Naive thymus-derived CD4-positive, alpha-beta T cell (primary cell): ENCODE results near the gene TPCN1. TPM values are rescaled to one million over a fixed set of nuclear protein-coding genes. Genes with fewer than 3 reads are reported as not detected.

ENCODE experiments used
- ATAC-seq: fragments of 150-1000 bp; cut with Tn5 transposase; 2 replicates; pipeline ENCODE4 v1.10.0; 2021; ENCODE audit warnings: mild to moderate bottlenecking, moderate library complexity
- CTCF ChIA-PET: fragments of 350-600 bp; sonication (Branson Sonifier 250); formaldehyde crosslinking; loops from one replicate; lab custom pipeline; 2021; ENCODE audit warnings: antibody characterized with exemption; lab: Charles Lee
- POLR2A ChIA-PET: fragments of 350-600 bp; sonication (Branson Sonifier 250); formaldehyde crosslinking; loops from one replicate; lab custom pipeline; 2021; ENCODE audit warnings: antibody characterized with exemption, inconsistent platforms; lab: Charles Lee
- DNase-seq, 9 donors: peaks; one replicate each; pipeline versions ENCODE4 v3.0.0 to v3.0.0-alpha.2; 2020 to 2022; ENCODE audit warnings: mixed read lengths in 1 of 9
- H3K27ac ChIP-seq: one replicate; pipeline ENCODE4 v1.7.0; 2013; ENCODE audit warnings: mild to moderate bottlenecking, low read depth, low read length, moderate library complexity
- H3K27me3 ChIP-seq, 2 donors: one replicate each; pipeline ENCODE4 v1.7.0; 2013; ENCODE audit warnings: low read length in 2 of 2, mild to moderate bottlenecking in 2 of 2, moderate library complexity in 2 of 2; ENCODE audit not compliant: control insufficient read depth in 2 of 2, insufficient read depth in 2 of 2
- H3K36me3 ChIP-seq, 3 experiments: 1 replicate in 2 of 3; 2 replicates in 1 of 3; pipeline ENCODE4 v1.7.0; 2013; ENCODE audit warnings: low read length in 3 of 3, mild to moderate bottlenecking in 3 of 3, moderate library complexity in 1 of 3; ENCODE audit not compliant: insufficient read depth in 3 of 3, control insufficient read depth in 2 of 3
- H3K4me1 ChIP-seq, 2 donors: one replicate each; pipeline ENCODE4 v1.7.0; 2013; ENCODE audit warnings: low read length in 2 of 2, mild to moderate bottlenecking in 2 of 2, moderate library complexity in 1 of 2; ENCODE audit not compliant: control insufficient read depth in 2 of 2, insufficient read depth in 2 of 2
- H3K4me3 ChIP-seq: 2 replicates; pipeline ENCODE4 v1.7.0; 2013; ENCODE audit warnings: mild to moderate bottlenecking, low read length
- H3K9me3 ChIP-seq, 3 experiments: 1 replicate in 2 of 3; 2 replicates in 1 of 3; pipeline ENCODE4 v1.7.0; 2013; ENCODE audit warnings: low read length in 3 of 3; ENCODE audit not compliant: control insufficient read depth in 2 of 3
- H3K27ac Mint-ChIP-seq, 9 donors: one replicate each; pipeline ENCODE4 v1.8.0; 2020 to 2022; ENCODE audit warnings: mixed read lengths in 9 of 9, mild to moderate bottlenecking in 8 of 9, moderate library complexity in 5 of 9, inconsistent platforms in 2 of 9
- H3K27me3 Mint-ChIP-seq, 5 donors: one replicate each; pipeline ENCODE4 v1.8.0; 2021 to 2022; ENCODE audit warnings: mixed read lengths in 5 of 5, mild to moderate bottlenecking in 1 of 5
- H3K36me3 Mint-ChIP-seq, 5 donors: one replicate each; pipeline ENCODE4 v1.8.0; 2020 to 2022; ENCODE audit warnings: mixed read lengths in 5 of 5, mild to moderate bottlenecking in 3 of 5, inconsistent platforms in 1 of 5
- H3K4me1 Mint-ChIP-seq, 7 donors: one replicate each; pipeline ENCODE4 v1.8.0; 2020 to 2022; ENCODE audit warnings: mixed read lengths in 7 of 7, mild to moderate bottlenecking in 3 of 7, inconsistent platforms in 1 of 7
- H3K4me3 Mint-ChIP-seq, 10 donors: one replicate each; pipeline ENCODE4 v1.8.0; 2020 to 2022; ENCODE audit warnings: mild to moderate bottlenecking in 10 of 10, mixed read lengths in 10 of 10, moderate library complexity in 6 of 10, inconsistent platforms in 2 of 10
- H3K9me3 Mint-ChIP-seq, 11 donors: one replicate each; pipeline ENCODE4 v1.8.0; 2020 to 2022; ENCODE audit warnings: mixed read lengths in 11 of 11, mild to moderate bottlenecking in 4 of 11, inconsistent platforms in 1 of 11, moderate library complexity in 1 of 11
- intact Hi-C, 2 donors: fragments of 100-400 bp; cut with micrococcal nuclease; formaldehyde crosslinking; loops; one replicate each; pipeline ENCODE4 v1.15.1; 2023
- polyA plus RNA-seq, 2 donors: library from polyadenylated mRNA; unstranded; fragments of 300-500 nt; fragmentation: Illumina TruSeq; gene quantifications; one replicate each; pipeline ENCODE4 v1.2.3, GENCODE V29; 2021
- total RNA-seq, 6 experiments: library from RNA in 5 of 6; stranded (reverse) in 5 of 6; gene quantifications; 1 replicate in 5 of 6; 2 replicates in 1 of 6; pipeline ENCODE4 v1.2.3 and lab custom pipeline; 2021 to 2026

Gene TPCN1
- total and polyA plus RNA-seq, 7 experiments from 2014 or later: 15.3 to 124 (median 97.2) TPM

DNA sequence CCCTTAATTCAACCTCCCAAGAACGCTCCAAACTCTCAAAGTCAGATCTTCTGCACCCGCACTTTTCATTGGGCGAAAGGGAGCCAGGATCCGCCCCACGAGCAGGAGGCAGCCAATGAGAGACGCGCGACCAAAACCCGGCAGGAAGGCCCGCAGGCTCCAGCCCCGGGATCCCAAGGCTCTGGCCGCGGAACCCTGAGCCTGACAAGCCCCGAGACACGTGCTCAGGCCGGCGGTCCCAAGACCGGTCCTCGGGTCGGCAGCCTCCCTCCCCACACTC is 36.4 kb upstream of the TPCN1 start:
- H3K27me3 ChIP-seq: no peaks in the 10 kb centered on the region
- no peaks in the 10 kb centered on the region for H3K9me3 ChIP-seq
- Mint-ChIP-seq H3K27ac (peak overlapping the region; percentile 91 to 98 (median 97)), H3K27me3 (no peaks in the 10 kb centered on the region), H3K9me3 (no peaks in the 10 kb centered on the region), H3K4me1 (peaks cover 20 to 56% (median 33%) of the 10 kb centered on the region in 7 donors), H3K36me3 (peaks cover 0 to 18% (median 10%) of the 10 kb centered on the region in 5 donors), H3K4me3 (peak overlapping the region; percentile 92 to 99 (median 96))
- H3K27ac ChIP-seq: peak overlapping the region; percentile 96
- intact Hi-C loops: loop anchor here (1.0 to 10.0 kb wide), 11 partner anchors 11 to 780 kb away; partner anchors contain the start of genes PLBD2 (in 2 of the 2), SLC8B1 (in 2 of the 2), TPCN1 (in 2 of the 2) and OAS1 (in 1 of the 2)
- peaks cover 20 to 32% of the 10 kb centered on the region in 2 donors for H3K4me1 ChIP-seq
- ATAC-seq (peak; percentile 88), DNase-seq (peak; percentile 80 to 94 (median 91))
- ChIA-PET CTCF (interaction anchor here (1.4 kb wide), 1 partner anchor 10 kb away, joined by 8 read pairs; no protein-coding TSS in a partner anchor), POLR2A (interaction anchor here (0.8 to 4.0 kb wide), 13 partner anchors 10 to 207 kb away, joined by 3 to 30 read pairs (median 4); partner anchors contain the start of genes DTX1, OAS2, SLC8B1 and TPCN1)
- H3K36me3 ChIP-seq: peaks cover 0 to 28% (median 7%) of the 10 kb centered on the region in 3 experiments
- H3K4me3 ChIP-seq: peak overlapping the region; percentile 77

DNA sequence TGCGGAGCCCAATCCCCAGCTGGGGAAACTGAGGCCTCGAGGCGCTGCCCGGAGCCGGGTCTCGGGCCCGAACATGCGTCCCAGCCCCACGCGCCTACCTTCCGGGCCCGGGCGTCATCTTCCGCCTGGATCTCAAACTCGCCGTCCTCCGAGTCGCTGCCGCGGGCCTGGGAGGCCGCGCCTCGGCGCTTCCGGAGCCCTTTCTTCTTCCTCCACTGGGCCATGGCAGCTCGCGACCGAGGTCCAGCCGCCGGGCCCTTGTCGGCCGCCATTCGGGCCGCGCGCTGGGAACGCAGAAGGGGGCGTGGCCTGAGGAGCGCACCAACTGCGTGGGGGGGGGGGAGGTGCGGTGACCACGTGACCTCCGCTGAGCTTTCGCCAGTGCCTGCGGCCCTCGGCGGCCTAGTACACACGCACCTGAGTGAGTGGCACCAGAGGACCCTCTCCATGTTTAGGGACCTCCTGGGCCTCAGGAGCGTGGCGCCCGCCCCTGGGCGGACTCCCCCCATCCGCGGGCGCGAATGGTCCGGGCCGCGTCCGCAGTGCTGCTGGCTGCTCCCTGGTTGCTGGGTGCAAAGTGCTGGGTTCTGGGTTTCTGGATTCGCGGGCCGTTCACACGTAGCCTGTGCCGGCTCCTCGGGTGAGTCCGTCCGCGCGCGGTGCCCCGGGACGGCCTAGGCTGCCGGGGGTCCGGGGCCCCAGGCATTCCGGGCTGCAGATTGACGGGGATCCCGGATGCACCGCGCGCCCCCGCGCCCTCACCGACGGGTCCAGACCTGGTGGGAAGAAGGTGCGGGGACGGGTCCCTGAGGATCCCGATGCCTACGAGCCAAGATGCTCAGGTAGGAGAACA is 35.9 kb upstream of the TPCN1 start, which contains the start of the genes DDX54 and RITA1:
Gene DDX54 (minus strand): TSS at position 299 of the 853 bp plus-strand sequence. CDS start 27 bp downstream, at position 272.
Gene RITA1 (plus strand): TSS at position 542 of the 853 bp plus-strand sequence. CDS start 1,026 bp downstream, outside the sequence.
- DNase-seq: peak; percentile 73 to 95 (median 84)
- Mint-ChIP-seq H3K4me1 (peaks cover 20 to 55% (median 33%) of the 10 kb centered on the region in 7 donors), H3K27ac (peak within 1 kb of the TSS; percentile 91 to 98 (median 97)), H3K9me3 (no peaks in the 10 kb centered on the region), H3K27me3 (no peaks in the 10 kb centered on the region), H3K36me3 (peaks cover 0 to 16% (median 6%) of the 10 kb centered on the region in 5 donors), H3K4me3 (peak within 1 kb of the TSS; percentile 92 to 99 (median 96))
- intact Hi-C loops: loop anchor here (1.0 to 10.0 kb wide), 10 partner anchors 11 to 779 kb away; partner anchors contain the start of genes PLBD2 (in 2 of the 2), TPCN1 (in 2 of the 2), OAS1 (in 1 of the 2) and OAS2 (in 1 of the 2)
- peak; percentile 84 for ATAC-seq
- Histone ChIP-seq H3K4me3 (peak within 1 kb of the TSS; percentile 77), H3K4me1 (peaks cover 20 to 32% of the 10 kb centered on the region in 2 donors), H3K9me3 (no peaks in the 10 kb centered on the region), H3K27ac (peak within 1 kb of the TSS; percentile 96), H3K27me3 (no peaks in the 10 kb centered on the region), H3K36me3 (peaks cover 0 to 23% (median 2%) of the 10 kb centered on the region in 3 experiments)
- ChIA-PET CTCF (interaction anchor here (0.7 to 1.4 kb wide), 2 partner anchors 11 to 38 kb away, joined by 3 to 8 read pairs; no protein-coding TSS in a partner anchor), POLR2A (interaction anchor here (0.8 to 4.0 kb wide), 16 partner anchors 10 to 207 kb away, joined by 3 to 30 read pairs (median 4); partner anchors contain the start of genes DTX1, OAS2, SLC8B1 and TPCN1)

- H3K27ac Mint-ChIP-seq: peak overlapping the region; percentile 86 to 98 (median 93)
- POLR2A ChIA-PET: interaction anchor here (0.7 to 4.0 kb wide), 7 partner anchors 22 to 208 kb away, joined by 3 to 30 read pairs (median 5); partner anchors contain the start of genes OAS2 and TPCN1
- CTCF ChIA-PET: interaction anchor here (0.7 to 1.0 kb wide), 3 partner anchors 9 to 140 kb away, joined by 3 read pairs; no protein-coding TSS in a partner anchor
Measured at GRCh38 chr12:113186033-113186365, 35.3 kb upstream of the TPCN1 start.

GRCh38 chr12:113186666-113187325 is 34.5 kb upstream of the TPCN1 start:
- POLR2A ChIA-PET: interaction anchor here (0.6 to 4.0 kb wide), 7 partner anchors 22 to 170 kb away, joined by 3 to 30 read pairs (median 3); partner anchors contain the start of gene TPCN1
- intact Hi-C loops: loop anchor here in 1 of 2 donors (10.0 kb wide), 2 partner anchors 282 to 778 kb away; partner anchors contain the start of genes OAS1 and RBM19

More at GRCh38 chr12:113186033-113186365, 35.3 kb upstream of the TPCN1 start:
- peak overlapping the region; percentile 96 for H3K27ac ChIP-seq
- peaks cover 20 to 32% of the 10 kb centered on the region in 2 donors for H3K4me1 ChIP-seq
- no peak for DNase-seq
- intact Hi-C loops: loop anchor here in 1 of 2 donors (10.0 kb wide), 2 partner anchors 281 to 779 kb away; partner anchors contain the start of genes OAS1 and RBM19
- peak overlapping the region; percentile 77 for H3K4me3 ChIP-seq
- H3K9me3 Mint-ChIP-seq: no peaks in the 10 kb centered on the region
- peaks cover 20 to 55% (median 33%) of the 10 kb centered on the region in 7 donors for H3K4me1 Mint-ChIP-seq
- peak overlapping the region; percentile 86 to 99 (median 96) for H3K4me3 Mint-ChIP-seq
- H3K27me3 Mint-ChIP-seq: no peaks in the 10 kb centered on the region
- H3K36me3 ChIP-seq: peaks cover 0 to 22% (median 0%) of the 10 kb centered on the region in 3 experiments
- ATAC-seq: no peak
- H3K27me3 ChIP-seq: no peaks in the 10 kb centered on the region
- no peaks in the 10 kb centered on the region for H3K9me3 ChIP-seq
- H3K36me3 Mint-ChIP-seq: peaks cover 0 to 14% (median 6%) of the 10 kb centered on the region in 5 donors

DNA sequence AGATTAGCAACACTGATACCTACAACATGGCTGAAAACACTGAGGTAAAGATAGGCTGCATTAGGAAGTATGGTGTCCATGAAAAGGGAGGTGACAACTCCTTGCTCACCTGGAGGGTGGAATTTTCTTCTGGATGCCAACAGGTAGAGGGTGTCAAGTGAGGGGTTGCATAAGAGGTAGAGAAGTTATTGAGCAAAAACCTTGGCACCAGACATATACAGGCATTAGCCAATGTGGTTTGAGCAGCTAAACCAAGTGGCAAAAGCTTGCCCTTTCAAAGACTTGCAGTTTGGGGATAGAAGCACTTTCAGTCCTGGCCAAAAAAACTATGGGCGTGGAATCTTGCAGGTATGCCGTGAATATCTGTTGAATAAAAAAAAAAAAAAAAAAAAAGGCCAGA is 31.9 kb upstream of the TPCN1 start:
- Histone ChIP-seq H3K9me3 (no peaks in the 10 kb centered on the region), H3K4me3 (no peak overlapping the region), H3K4me1 (peaks cover 10 to 15% of the 10 kb centered on the region in 2 donors), H3K27ac (no peak overlapping the region), H3K27me3 (no peaks in the 10 kb centered on the region), H3K36me3 (peaks cover 0 to 36% (median 0%) of the 10 kb centered on the region in 3 experiments)
- POLR2A ChIA-PET: interaction anchor here (0.6 kb wide), 1 partner anchor 19 kb away, joined by 3 read pairs; no protein-coding TSS in a partner anchor
- intact Hi-C loops: loop anchor here in 1 of 2 donors (10.0 kb wide), 2 partner anchors 285 to 775 kb away; partner anchors contain the start of genes OAS1 and RBM19
- Mint-ChIP-seq H3K9me3 (no peaks in the 10 kb centered on the region), H3K27me3 (no peaks in the 10 kb centered on the region), H3K4me1 (peaks cover 14 to 33% (median 26%) of the 10 kb centered on the region in 7 donors), H3K36me3 (peaks cover 0 to 23% (median 8%) of the 10 kb centered on the region in 5 donors), H3K4me3 (no peak overlapping the region), H3K27ac (peak overlapping the region in 4 of 9 donors; percentile 7 to 72 (median 64))
- no peak for DNase-seq
- ATAC-seq: no peak
- CTCF ChIA-PET: interaction anchor here (0.6 kb wide), 1 partner anchor 235 kb away, joined by 3 read pairs; no protein-coding TSS in a partner anchor

More at GRCh38 chr12:113186666-113187325, 34.5 kb upstream of the TPCN1 start:
- H3K4me1 ChIP-seq: peaks cover 20 to 32% of the 10 kb centered on the region in 2 donors
- peak overlapping the region; percentile 86 to 99 (median 96) for H3K4me3 Mint-ChIP-seq
- H3K4me3 ChIP-seq: peak overlapping the region; percentile 77
- peak overlapping the region; percentile 86 to 98 (median 93) for H3K27ac Mint-ChIP-seq
- H3K27ac ChIP-seq: peak overlapping the region; percentile 96
- no peaks in the 10 kb centered on the region for H3K9me3 Mint-ChIP-seq
- H3K36me3 Mint-ChIP-seq: peaks cover 0 to 14% (median 6%) of the 10 kb centered on the region in 5 donors
- H3K27me3 Mint-ChIP-seq: no peaks in the 10 kb centered on the region
- H3K9me3 ChIP-seq: no peaks in the 10 kb centered on the region
- no peaks in the 10 kb centered on the region for H3K27me3 ChIP-seq
- peaks cover 20 to 53% (median 33%) of the 10 kb centered on the region in 7 donors for H3K4me1 Mint-ChIP-seq
- peaks cover 0 to 28% (median 0%) of the 10 kb centered on the region in 3 experiments for H3K36me3 ChIP-seq
- ATAC-seq (no peak), DNase-seq (no peak)
- CTCF ChIA-PET: interaction anchor here (0.5 to 1.0 kb wide), 5 partner anchors 8 to 141 kb away, joined by 3 to 5 read pairs (median 3); no protein-coding TSS in a partner anchor
